Measurements from ENCODE around the gene KRT35. TPM values are rescaled to one million over a fixed set of nuclear protein-coding genes. Genes with fewer than 3 reads are reported as not detected.

Gene KRT35
- total RNA-seq, 1 donor from 2014 or later: not detected

DNA sequence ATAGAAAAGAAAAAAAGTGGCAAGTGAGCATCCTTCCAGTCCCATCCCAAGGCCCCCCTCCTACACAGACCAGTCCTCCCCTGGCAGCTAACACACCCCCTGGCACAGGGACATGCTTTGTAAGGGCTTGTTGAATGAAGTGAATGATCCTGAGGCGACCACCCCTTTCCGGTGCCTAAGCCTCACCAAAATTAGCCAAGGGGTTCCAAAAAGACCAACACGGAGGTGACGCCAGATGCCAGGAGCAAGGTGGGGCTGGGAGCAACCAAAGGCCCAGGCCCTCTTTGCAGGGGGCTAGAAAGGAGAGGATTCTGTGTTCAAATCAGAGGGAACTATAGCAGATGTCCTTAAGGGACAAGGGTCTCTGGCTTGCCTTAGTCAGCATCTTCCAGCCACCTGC is 5.5 kb downstream of the KRT35 start:
- H3K27me3 Mint-ChIP-seq (ENCODE audit: unreplicated experiment): peaks cover 1% of the 10 kb centered on the region
- no peak for DNase-seq (ENCODE audit: low spot score)
- no peaks in the 10 kb centered on the region for H3K4me1 Mint-ChIP-seq (ENCODE audit: unreplicated experiment)
- TF ChIP-seq, protein P1, sequence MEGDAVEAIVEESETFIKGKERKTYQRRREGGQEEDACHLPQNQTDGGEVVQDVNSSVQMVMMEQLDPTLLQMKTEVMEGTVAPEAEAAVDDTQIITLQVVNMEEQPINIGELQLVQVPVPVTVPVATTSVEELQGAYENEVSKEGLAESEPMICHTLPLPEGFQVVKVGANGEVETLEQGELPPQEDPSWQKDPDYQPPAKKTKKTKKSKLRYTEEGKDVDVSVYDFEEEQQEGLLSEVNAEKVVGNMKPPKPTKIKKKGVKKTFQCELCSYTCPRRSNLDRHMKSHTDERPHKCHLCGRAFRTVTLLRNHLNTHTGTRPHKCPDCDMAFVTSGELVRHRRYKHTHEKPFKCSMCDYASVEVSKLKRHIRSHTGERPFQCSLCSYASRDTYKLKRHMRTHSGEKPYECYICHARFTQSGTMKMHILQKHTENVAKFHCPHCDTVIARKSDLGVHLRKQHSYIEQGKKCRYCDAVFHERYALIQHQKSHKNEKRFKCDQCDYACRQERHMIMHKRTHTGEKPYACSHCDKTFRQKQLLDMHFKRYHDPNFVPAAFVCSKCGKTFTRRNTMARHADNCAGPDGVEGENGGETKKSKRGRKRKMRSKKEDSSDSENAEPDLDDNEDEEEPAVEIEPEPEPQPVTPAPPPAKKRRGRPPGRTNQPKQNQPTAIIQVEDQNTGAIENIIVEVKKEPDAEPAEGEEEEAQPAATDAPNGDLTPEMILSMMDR (IDR thresholded peaks at IDR 0.05; ENCODE audit: unreplicated experiment): no peak
- H3K27ac Mint-ChIP-seq (ENCODE audit: unreplicated experiment): no peak overlapping the region
- peaks cover 4% of the 10 kb centered on the region for H3K9me3 Mint-ChIP-seq (ENCODE audit: unreplicated experiment)
- peaks cover 3% of the 10 kb centered on the region for H3K36me3 Mint-ChIP-seq (ENCODE audit: low read depth, unreplicated experiment)
- H3K4me3 Mint-ChIP-seq (ENCODE audit: unreplicated experiment): no peak overlapping the region

DNA sequence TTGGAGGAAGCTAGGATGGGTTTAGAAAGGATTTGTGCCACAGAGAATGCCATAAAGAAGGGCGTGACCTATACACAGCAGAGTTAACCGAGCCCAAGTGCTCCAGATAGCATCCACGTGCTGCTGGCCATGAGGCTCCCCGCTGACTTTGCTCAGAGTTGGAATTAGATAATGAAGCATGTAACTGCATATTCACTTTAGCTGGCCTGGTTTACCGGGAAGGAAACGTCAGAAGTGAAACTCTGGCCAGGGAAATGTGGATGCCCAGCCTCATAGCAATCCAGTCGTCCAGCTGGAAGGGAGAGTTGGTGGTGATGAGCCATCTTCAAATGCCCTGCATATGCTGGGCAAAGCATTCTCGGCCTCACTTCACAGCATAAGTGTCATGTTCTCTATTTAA is 6.1 kb downstream of the KRT35 start:
- H3K9me3 Mint-ChIP-seq (ENCODE audit: unreplicated experiment): peaks cover 4% of the 10 kb centered on the region
- peaks cover 1% of the 10 kb centered on the region for H3K27me3 Mint-ChIP-seq (ENCODE audit: unreplicated experiment)
- no peak for DNase-seq (ENCODE audit: low spot score)
- no peaks in the 10 kb centered on the region for H3K4me1 Mint-ChIP-seq (ENCODE audit: unreplicated experiment)
- no peak overlapping the region for H3K4me3 Mint-ChIP-seq (ENCODE audit: unreplicated experiment)
- H3K36me3 Mint-ChIP-seq (ENCODE audit: low read depth, unreplicated experiment): peaks cover 3% of the 10 kb centered on the region
- TF ChIP-seq, protein P1 (IDR thresholded peaks at IDR 0.05; ENCODE audit: unreplicated experiment): no peak
- H3K27ac Mint-ChIP-seq (ENCODE audit: unreplicated experiment): no peak overlapping the region

DNA sequence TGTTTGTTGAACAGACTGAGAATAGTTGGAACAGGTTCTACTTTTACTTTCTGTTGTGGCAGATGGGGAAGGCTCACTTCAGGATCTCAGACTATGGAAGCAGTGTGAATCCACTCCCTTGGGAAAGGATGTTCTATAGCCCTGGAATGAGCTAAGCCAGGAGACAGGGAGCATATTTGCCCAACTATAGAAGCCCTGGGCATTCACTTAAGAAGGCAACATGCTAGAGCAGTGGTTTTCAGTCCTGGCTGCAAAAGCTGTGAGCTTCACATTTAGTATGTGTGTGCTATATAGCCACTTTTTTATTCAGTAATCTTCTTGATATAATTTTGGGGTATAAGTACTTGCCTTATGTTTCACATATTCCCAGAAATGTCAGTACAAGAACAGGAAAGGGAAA is 12.6 kb downstream of the KRT35 start:
- H3K27me3 Mint-ChIP-seq (ENCODE audit: unreplicated experiment): no peaks in the 10 kb centered on the region
- peaks cover 4% of the 10 kb centered on the region for H3K9me3 Mint-ChIP-seq (ENCODE audit: unreplicated experiment)
- peaks cover 3% of the 10 kb centered on the region for H3K36me3 Mint-ChIP-seq (ENCODE audit: low read depth, unreplicated experiment)
- DNase-seq (ENCODE audit: low spot score): no peak
- TF ChIP-seq, protein P1 (IDR thresholded peaks at IDR 0.05; ENCODE audit: unreplicated experiment): no peak
- H3K27ac Mint-ChIP-seq (ENCODE audit: unreplicated experiment): no peak overlapping the region
- H3K4me3 Mint-ChIP-seq (ENCODE audit: unreplicated experiment): no peak overlapping the region
- no peaks in the 10 kb centered on the region for H3K4me1 Mint-ChIP-seq (ENCODE audit: unreplicated experiment)

DNA sequence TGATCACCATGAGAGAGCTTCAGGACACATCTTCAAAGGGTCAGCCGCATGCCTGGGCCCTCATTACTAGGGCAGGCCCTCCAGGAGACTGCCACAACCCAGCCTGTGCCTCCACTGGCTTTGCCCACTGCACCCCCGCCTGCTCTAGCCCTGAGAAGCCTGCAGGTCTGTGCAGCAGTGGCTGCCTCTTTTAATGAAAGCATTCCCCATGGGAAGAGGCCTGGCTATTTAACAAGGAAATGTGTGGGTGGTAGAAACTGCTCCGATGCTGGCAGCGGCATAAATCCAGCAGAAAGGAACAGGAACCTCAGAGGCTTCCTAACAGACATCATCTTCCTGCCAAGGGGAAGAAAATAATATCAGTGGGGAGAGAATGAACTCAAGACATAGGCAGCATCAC is 13.4 kb downstream of the KRT35 start:
- no peak for DNase-seq (ENCODE audit: low spot score)
- Mint-ChIP-seq H3K9me3 (ENCODE audit: unreplicated experiment) (no peaks in the 10 kb centered on the region), H3K27ac (ENCODE audit: unreplicated experiment) (no peak overlapping the region), H3K4me1 (ENCODE audit: unreplicated experiment) (no peaks in the 10 kb centered on the region), H3K27me3 (ENCODE audit: unreplicated experiment) (no peaks in the 10 kb centered on the region), H3K36me3 (ENCODE audit: low read depth, unreplicated experiment) (no peaks in the 10 kb centered on the region), H3K4me3 (ENCODE audit: unreplicated experiment) (no peak overlapping the region)
- TF ChIP-seq, protein P1 (IDR thresholded peaks at IDR 0.05; ENCODE audit: unreplicated experiment): no peak

DNA sequence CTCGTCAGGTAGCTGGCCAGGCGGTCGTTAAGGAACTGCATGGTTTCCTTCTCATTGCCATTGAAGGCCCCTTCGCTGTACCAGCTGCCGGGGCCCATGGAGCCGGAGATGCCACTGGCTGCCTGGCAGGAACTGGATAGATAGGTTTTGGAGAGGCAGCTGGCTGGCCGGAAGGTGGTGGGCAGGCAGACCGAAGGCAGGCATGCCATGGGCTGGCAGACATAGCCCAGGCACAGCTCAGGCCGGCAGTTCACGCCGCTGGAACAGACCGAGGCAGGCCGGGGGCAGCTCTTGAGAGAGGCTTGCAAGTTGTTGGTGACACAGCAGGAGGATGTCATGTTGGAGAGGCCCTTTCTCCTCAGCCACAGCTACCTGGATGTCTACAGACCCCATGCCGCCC is 14.0 kb downstream of the KRT35 start, which contains the start of gene KRT32:
Gene KRT32 (minus strand): TSS at position 399 of the 400 bp plus-strand sequence. CDS start 61 bp downstream, at position 338.
- H3K27me3 Mint-ChIP-seq (ENCODE audit: unreplicated experiment): no peaks in the 10 kb centered on the region
- no peaks in the 10 kb centered on the region for H3K4me1 Mint-ChIP-seq (ENCODE audit: unreplicated experiment)
- no peaks in the 10 kb centered on the region for H3K9me3 Mint-ChIP-seq (ENCODE audit: unreplicated experiment)
- H3K36me3 Mint-ChIP-seq (ENCODE audit: low read depth, unreplicated experiment): no peaks in the 10 kb centered on the region
- no peak for DNase-seq (ENCODE audit: low spot score)
- TF ChIP-seq, protein P1 (IDR thresholded peaks at IDR 0.05; ENCODE audit: unreplicated experiment): no peak
- no peak within 1 kb of the TSS for H3K27ac Mint-ChIP-seq (ENCODE audit: unreplicated experiment)
- H3K4me3 Mint-ChIP-seq (ENCODE audit: unreplicated experiment): no peak within 1 kb of the TSS

Measured in endothelial cell (in vitro differentiated cells).